ENCODE data around the gene AGR2.

The AGR2 gene

GRCh38 chr7:16744518-16745250 lies 60.1 kb downstream of the AGR2 start:
- Mint-ChIP-seq H3K9me3 (no peaks in the 10 kb centered on the region), H3K27ac (no peak overlapping the region), H3K4me3 (no peak overlapping the region), H3K4me1 (peaks cover 7% of the 10 kb centered on the region), H3K36me3 (no peaks in the 10 kb centered on the region)
- no peak for ATAC-seq
- no peak for DNase-seq (ENCODE audit: low spot score in 2 of 2)

DNA sequence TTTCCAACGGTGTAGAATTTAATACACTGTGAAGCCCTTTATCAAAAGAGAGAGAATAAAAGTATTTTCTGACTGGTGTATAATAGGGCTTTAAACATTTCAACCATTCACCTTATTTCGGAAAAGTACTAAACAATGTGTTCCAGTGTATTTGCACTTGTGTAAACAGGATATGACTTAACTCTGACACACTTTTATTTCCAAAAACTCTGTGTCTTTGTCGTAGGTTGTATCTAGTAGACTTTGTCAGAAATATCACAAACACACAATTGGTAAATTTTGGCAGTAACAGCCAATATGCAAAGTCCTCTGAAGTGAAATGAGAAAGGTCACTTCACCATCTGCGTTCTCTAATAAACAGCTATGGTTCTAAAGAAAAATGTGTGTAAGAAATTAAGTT lies 61.6 kb downstream of the AGR2 start:
- ATAC-seq (no peak), DNase-seq (ENCODE audit: low spot score in 2 of 2) (no peak)
- no peak overlapping the region for H3K27ac Mint-ChIP-seq
- H3K9me3 Mint-ChIP-seq, result no peaks in the 10 kb centered on the region
- H3K36me3 Mint-ChIP-seq, result no peaks in the 10 kb centered on the region
- peaks cover 7% of the 10 kb centered on the region for H3K4me1 Mint-ChIP-seq
- H3K4me3 Mint-ChIP-seq, result no peak overlapping the region

DNA sequence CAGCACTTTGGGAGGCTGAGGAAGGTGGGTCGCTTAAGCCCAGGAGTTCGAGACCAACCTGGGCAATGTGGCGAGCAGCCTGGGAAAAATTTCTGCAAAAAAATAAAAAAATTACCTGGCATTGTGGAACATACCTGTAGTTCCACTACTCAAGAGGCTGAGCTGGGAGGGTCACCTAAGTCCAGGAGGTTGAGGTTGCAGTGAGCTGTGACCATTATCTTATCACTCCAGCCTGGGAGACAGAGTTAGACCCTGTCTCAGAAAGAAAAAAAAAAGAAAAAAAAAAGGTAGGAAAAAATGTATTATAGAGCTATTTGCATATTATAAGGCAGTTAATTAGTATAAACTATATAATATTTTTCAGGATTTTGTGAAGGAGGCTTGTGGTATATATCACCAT lies 62.3 kb downstream of the AGR2 start:
- ATAC-seq (no peak), DNase-seq (ENCODE audit: low spot score in 2 of 2) (no peak)
- Mint-ChIP-seq H3K9me3 (no peaks in the 10 kb centered on the region), H3K27ac (no peak overlapping the region), H3K36me3 (no peaks in the 10 kb centered on the region), H3K4me3 (no peak overlapping the region), H3K4me1 (peaks cover 7% of the 10 kb centered on the region)
